Measurements from ENCODE around the gene PPARA.

DNA sequence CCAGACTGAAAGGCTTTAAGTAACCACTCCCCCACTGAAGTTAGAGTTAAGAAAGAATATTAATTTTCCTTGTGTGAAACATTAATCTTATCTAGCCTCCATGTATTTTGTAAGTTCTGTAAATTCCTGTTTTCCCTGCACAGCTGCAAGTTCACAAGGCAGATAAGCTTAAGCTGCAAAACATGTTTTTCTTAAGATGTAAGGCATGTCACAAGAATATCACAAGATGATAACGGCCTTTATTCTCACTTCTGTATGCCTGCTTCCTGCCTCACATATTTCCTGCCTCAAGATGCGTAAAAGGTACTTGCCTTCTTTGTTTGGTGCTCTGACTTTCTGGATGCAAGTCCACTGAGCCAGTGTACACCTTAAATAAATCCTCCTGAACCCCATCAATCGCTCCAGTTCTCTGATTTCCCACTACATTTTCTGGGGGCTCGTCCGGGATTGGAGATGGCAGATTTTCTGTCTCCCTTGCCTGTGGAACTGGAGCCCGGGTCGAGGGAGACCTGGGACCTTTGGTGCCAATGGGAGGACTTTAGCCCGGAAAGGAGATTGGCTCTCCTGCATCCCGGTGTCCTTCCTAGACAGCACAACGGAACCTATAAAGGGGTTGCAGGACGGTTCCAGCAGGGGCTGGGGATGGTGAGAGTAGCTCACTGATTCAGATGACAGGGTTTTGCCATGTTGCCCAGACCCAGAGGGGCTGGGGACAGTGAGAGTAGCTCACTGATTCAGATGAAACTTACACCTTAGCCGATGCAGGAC is 30.2 kb downstream of the PPARA start:
- TF ChIP-seq, protein P1, sequence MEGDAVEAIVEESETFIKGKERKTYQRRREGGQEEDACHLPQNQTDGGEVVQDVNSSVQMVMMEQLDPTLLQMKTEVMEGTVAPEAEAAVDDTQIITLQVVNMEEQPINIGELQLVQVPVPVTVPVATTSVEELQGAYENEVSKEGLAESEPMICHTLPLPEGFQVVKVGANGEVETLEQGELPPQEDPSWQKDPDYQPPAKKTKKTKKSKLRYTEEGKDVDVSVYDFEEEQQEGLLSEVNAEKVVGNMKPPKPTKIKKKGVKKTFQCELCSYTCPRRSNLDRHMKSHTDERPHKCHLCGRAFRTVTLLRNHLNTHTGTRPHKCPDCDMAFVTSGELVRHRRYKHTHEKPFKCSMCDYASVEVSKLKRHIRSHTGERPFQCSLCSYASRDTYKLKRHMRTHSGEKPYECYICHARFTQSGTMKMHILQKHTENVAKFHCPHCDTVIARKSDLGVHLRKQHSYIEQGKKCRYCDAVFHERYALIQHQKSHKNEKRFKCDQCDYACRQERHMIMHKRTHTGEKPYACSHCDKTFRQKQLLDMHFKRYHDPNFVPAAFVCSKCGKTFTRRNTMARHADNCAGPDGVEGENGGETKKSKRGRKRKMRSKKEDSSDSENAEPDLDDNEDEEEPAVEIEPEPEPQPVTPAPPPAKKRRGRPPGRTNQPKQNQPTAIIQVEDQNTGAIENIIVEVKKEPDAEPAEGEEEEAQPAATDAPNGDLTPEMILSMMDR (IDR thresholded peaks at IDR 0.05), result no peak
- no peak for TF ChIP-seq EP300 (IDR thresholded peaks at IDR 0.05)
- TF ChIP-seq POLR2AphosphoS5 (IDR thresholded peaks at IDR 0.05), result no peak
- no peak for TF ChIP-seq POLR2A (IDR thresholded peaks at IDR 0.05)

All from upper lobe of left lung (tissue), 4 donors.